Skin epidermis (tissue), 12 donors: Measurements from ENCODE around the gene ADCK2.
"Not testable (repeated sequence)": the region's sequence is repeated elsewhere in the genome, so short reads cannot be mapped to it uniquely, and the experiment has no call there.

Source experiments
- H3K27ac ChIP-seq, 21 experiments: fragments of 200-600 bp; sonication (generic) in 11 of 21; one replicate each; pipeline ENCODE4 v1.5.0; 2020; ENCODE audit warnings: mild to moderate bottlenecking in 3 of 21, inconsistent platforms in 2 of 21, moderate library complexity in 2 of 21
- H3K4me3 ChIP-seq, 7 experiments: fragments of 200-600 bp; sonication (generic) in 2 of 7; one replicate each; pipeline ENCODE4 v1.5.0; 2020; ENCODE audit warnings: inconsistent platforms in 2 of 7, mild to moderate bottlenecking in 2 of 7, moderate library complexity in 1 of 7

The ADCK2 gene

GRCh38 chr7:140689199-140690152 is 16.7 kb downstream of the ADCK2 start:
- Histone ChIP-seq H3K27ac (no peak overlapping the region), H3K4me3 (no peak overlapping the region)

GRCh38 chr7:140691376-140692045 is 18.8 kb downstream of the ADCK2 start:
- Histone ChIP-seq H3K4me3 (no peak overlapping the region), H3K27ac (no peak overlapping the region)

GRCh38 chr7:140693849-140694248 is 21.1 kb downstream of the ADCK2 start:
- H3K27ac ChIP-seq, H3K4me3 ChIP-seq: not testable (repeated sequence)

- H3K27ac ChIP-seq = no peak overlapping the region
- H3K4me3 ChIP-seq = no peak overlapping the region
Observed at GRCh38 chr7:140694592-140694991, 21.8 kb downstream of the ADCK2 start.

- H3K4me3 ChIP-seq = no peak overlapping the region
- peak overlapping the region in 7 of 21 experiments; percentile 83 to 98 (median 93) for H3K27ac ChIP-seq
Observed at GRCh38 chr7:140695381-140695780, 22.6 kb downstream of the ADCK2 start.

- Histone ChIP-seq H3K4me3 (peak overlapping the region; percentile 71 to 96 (median 88)), H3K27ac (peak overlapping the region; percentile 78 to 98 (median 93))
Observed at GRCh38 chr7:140696024-140696679, 23.4 kb downstream of the ADCK2 start.

GRCh38 chr7:140696680-140697446 is 24.1 kb downstream of the ADCK2 start, which contains the start of gene NDUFB2:
Gene NDUFB2, plus strand, starts transcription at chr7:140696708. Its CDS starts 37 bp downstream, at chr7:140696745.
- H3K27ac ChIP-seq = peak within 1 kb of the TSS; percentile 78 to 98 (median 93)
- H3K4me3 ChIP-seq = peak within 1 kb of the TSS; percentile 71 to 96 (median 88)

- Histone ChIP-seq H3K27ac (peak overlapping the region; percentile 78 to 98 (median 93)), H3K4me3 (peak overlapping the region; percentile 71 to 96 (median 88))
Observed at GRCh38 chr7:140697447-140698143, 24.9 kb downstream of the ADCK2 start.

GRCh38 chr7:140698477-140698876 is 25.7 kb downstream of the ADCK2 start:
- H3K27ac ChIP-seq = peak overlapping the region in 1 of 21 experiments; percentile 93
- no peak overlapping the region for H3K4me3 ChIP-seq

- Histone ChIP-seq H3K4me3 (no peak overlapping the region), H3K27ac (no peak overlapping the region)
Observed at GRCh38 chr7:140702774-140703173, 30.0 kb downstream of the ADCK2 start.

- Histone ChIP-seq H3K27ac (no peak overlapping the region), H3K4me3 (no peak overlapping the region)
Observed at GRCh38 chr7:140704205-140704604, 31.5 kb downstream of the ADCK2 start.

- Histone ChIP-seq H3K27ac (no peak overlapping the region), H3K4me3 (no peak overlapping the region)
Observed at GRCh38 chr7:140707132-140707531, 34.4 kb downstream of the ADCK2 start.

- not testable (repeated sequence) for H3K4me3 ChIP-seq, H3K27ac ChIP-seq
Observed at GRCh38 chr7:140708764-140709163, 36.0 kb downstream of the ADCK2 start.

GRCh38 chr7:140712392-140712791 is 39.6 kb downstream of the ADCK2 start:
- not testable (repeated sequence) for H3K4me3 ChIP-seq, H3K27ac ChIP-seq

- no peak overlapping the region for H3K27ac ChIP-seq
Observed at GRCh38 chr7:140714331-140715040, 41.7 kb downstream of the ADCK2 start.

GRCh38 chr7:140719721-140720120 is 47.0 kb downstream of the ADCK2 start:
- H3K27ac ChIP-seq = no peak overlapping the region
- H3K4me3 ChIP-seq = no peak overlapping the region

More at GRCh38 chr7:140714331-140715040, 41.7 kb downstream of the ADCK2 start:
- H3K4me3 ChIP-seq = no peak overlapping the region

GRCh38 chr7:140722254-140722653 is 49.5 kb downstream of the ADCK2 start:
- no peak overlapping the region for H3K27ac ChIP-seq
- H3K4me3 ChIP-seq = no peak overlapping the region

- Histone ChIP-seq H3K27ac (no peak overlapping the region), H3K4me3 (no peak overlapping the region)
Observed at GRCh38 chr7:140723006-140723405, 50.3 kb downstream of the ADCK2 start.
